ENCODE measurements around the gene PAX4. TPM values are rescaled to one million over a fixed set of nuclear protein-coding genes. Genes with fewer than 3 reads are reported as not detected.

Gene PAX4
- total RNA-seq, result not detected in 2 replicates
- not detected in 2 replicates for polyA plus RNA-seq

GRCh38 chr7:127618042-127618441 is at the start of gene PAX4:
Gene PAX4, minus strand, starts transcription at chr7:127618142. Its CDS starts 2,214 bp downstream, at chr7:127615928.
- no peaks in the 10 kb centered on the region for H3K9me3 ChIP-seq (ENCODE audit: low read depth)
- H3K4me3 ChIP-seq, result no peak within 1 kb of the TSS
- no peak for DNase-seq (ENCODE audit: low read depth in 1 of 2, low spot score in 1 of 2)
- H3K36me3 ChIP-seq, result no peaks in the 10 kb centered on the region
- no peak within 1 kb of the TSS for H3K27ac ChIP-seq
- H3K27me3 ChIP-seq, result peaks cover 58% of the 10 kb centered on the region
- H3K4me1 ChIP-seq (ENCODE audit: low read depth), result no peaks in the 10 kb centered on the region
- TF ChIP-seq, protein P1, sequence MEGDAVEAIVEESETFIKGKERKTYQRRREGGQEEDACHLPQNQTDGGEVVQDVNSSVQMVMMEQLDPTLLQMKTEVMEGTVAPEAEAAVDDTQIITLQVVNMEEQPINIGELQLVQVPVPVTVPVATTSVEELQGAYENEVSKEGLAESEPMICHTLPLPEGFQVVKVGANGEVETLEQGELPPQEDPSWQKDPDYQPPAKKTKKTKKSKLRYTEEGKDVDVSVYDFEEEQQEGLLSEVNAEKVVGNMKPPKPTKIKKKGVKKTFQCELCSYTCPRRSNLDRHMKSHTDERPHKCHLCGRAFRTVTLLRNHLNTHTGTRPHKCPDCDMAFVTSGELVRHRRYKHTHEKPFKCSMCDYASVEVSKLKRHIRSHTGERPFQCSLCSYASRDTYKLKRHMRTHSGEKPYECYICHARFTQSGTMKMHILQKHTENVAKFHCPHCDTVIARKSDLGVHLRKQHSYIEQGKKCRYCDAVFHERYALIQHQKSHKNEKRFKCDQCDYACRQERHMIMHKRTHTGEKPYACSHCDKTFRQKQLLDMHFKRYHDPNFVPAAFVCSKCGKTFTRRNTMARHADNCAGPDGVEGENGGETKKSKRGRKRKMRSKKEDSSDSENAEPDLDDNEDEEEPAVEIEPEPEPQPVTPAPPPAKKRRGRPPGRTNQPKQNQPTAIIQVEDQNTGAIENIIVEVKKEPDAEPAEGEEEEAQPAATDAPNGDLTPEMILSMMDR (IDR thresholded peaks at IDR 0.05; ENCODE audit: low read depth, low read length), result no peak

DNA sequence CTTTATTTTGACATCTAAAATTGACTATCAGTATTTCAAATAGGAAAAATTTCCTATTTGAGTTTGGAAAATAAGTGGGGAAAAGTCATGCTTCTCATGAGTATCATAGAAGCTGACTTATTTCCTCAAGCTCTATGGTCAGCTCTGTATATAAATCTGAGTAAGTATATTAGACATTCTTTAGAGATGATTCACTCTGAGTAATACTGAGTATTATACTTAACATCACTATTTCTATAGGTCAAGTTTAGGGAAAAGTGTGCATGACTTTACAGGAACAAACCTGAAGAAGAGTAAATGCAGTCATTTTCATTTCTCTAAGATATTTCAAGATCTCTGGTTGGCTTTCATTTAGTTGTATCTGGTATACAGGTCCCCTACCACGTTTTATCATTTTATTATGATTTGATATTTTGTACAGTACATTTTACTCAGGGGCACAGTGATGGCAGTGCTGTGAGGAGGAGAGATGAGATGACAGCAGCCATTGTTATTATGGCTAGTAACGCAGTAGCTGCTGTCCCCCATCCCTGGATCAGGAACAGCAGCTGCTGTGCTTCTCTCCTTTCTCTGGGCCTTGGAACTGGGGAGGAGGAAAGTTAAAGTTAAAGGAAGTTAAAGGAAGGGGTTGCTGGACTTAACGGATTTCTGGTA is 49.2 kb upstream of the PAX4 start:
- TF ChIP-seq, protein P1 (IDR thresholded peaks at IDR 0.05; ENCODE audit: low read depth, low read length), result no peak
- Histone ChIP-seq H3K4me3 (no peak overlapping the region), H3K4me1 (ENCODE audit: low read depth) (peaks cover 3% of the 10 kb centered on the region), H3K9me3 (ENCODE audit: low read depth) (no peaks in the 10 kb centered on the region), H3K27me3 (no peaks in the 10 kb centered on the region), H3K36me3 (no peaks in the 10 kb centered on the region), H3K27ac (no peak overlapping the region)
- peak in 1 of 2 donors; percentile 33 for DNase-seq (ENCODE audit: low read depth in 1 of 2, low spot score in 1 of 2)

- TF ChIP-seq, protein P1 (IDR thresholded peaks at IDR 0.05; ENCODE audit: low read depth, low read length), result no peak
- Histone ChIP-seq H3K27ac (no peak overlapping the region), H3K9me3 (ENCODE audit: low read depth) (no peaks in the 10 kb centered on the region), H3K36me3 (no peaks in the 10 kb centered on the region), H3K27me3 (no peaks in the 10 kb centered on the region), H3K4me1 (ENCODE audit: low read depth) (peaks cover 3% of the 10 kb centered on the region), H3K4me3 (no peak overlapping the region)
- no peak for DNase-seq (ENCODE audit: low read depth in 1 of 2, low spot score in 1 of 2)
Measured at GRCh38 chr7:127666602-127667001, 48.7 kb upstream of the PAX4 start.

GRCh38 chr7:127665922-127666321 is 48.0 kb upstream of the PAX4 start:
- Histone ChIP-seq H3K36me3 (no peaks in the 10 kb centered on the region), H3K27me3 (no peaks in the 10 kb centered on the region), H3K4me1 (ENCODE audit: low read depth) (peaks cover 3% of the 10 kb centered on the region), H3K27ac (no peak overlapping the region), H3K4me3 (no peak overlapping the region), H3K9me3 (ENCODE audit: low read depth) (no peaks in the 10 kb centered on the region)
- DNase-seq (ENCODE audit: low read depth in 1 of 2, low spot score in 1 of 2), result no peak
- TF ChIP-seq, protein P1 (IDR thresholded peaks at IDR 0.05; ENCODE audit: low read depth, low read length), result no peak

DNA sequence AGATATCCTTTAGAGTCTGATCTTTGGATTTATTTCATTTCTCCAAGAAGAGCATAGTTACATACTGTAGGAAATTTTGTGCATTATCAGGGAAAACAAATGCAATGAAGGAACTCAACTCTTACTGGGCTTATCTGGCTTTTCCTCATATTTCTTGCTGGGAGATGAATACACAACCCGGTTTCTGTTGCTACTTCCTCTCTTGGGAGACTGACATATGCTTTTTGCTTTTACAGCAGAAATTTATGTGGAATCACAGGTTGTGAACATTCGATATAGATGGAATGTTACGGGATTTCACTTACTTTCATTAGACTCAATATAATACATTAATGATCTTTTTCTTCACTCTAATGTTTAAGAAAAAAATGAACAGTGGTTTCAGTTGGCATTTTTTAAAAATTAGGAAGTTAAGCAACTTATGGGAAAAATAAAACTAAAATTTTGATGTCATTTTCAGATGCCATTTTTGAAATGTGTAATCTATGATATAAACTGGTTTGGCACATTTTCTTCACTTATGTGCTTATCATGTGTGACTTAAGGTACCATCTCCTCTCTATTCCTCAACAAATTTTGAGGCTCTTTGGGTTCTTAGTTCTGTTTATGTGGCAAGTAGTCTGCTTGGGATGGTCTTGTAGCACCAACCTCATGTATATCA is 41.2 kb upstream of the PAX4 start:
- DNase-seq (ENCODE audit: low read depth in 1 of 2, low spot score in 1 of 2), result no peak
- no peaks in the 10 kb centered on the region for H3K36me3 ChIP-seq
- H3K27me3 ChIP-seq, result no peaks in the 10 kb centered on the region
- H3K4me3 ChIP-seq, result no peak overlapping the region
- H3K4me1 ChIP-seq (ENCODE audit: low read depth), result peaks cover 4% of the 10 kb centered on the region
- TF ChIP-seq, protein P1 (IDR thresholded peaks at IDR 0.05; ENCODE audit: low read depth, low read length), result no peak
- no peaks in the 10 kb centered on the region for H3K9me3 ChIP-seq (ENCODE audit: low read depth)
- no peak overlapping the region for H3K27ac ChIP-seq

Measured in cardiac muscle cell (in vitro differentiated cells and primary cell).